Stimulated activated CD4-positive, alpha-beta T cell treated with anti-CD3 and anti-CD28 coated beads, Interleukin-4, amount 100 ng/mL, for 24 hours (primary cell): Measurements from ENCODE around the gene LDHB.
"Not testable (repeated sequence)": the region's sequence is repeated elsewhere in the genome, so short reads cannot be mapped to it uniquely, and the experiment has no call there.

Experiments
- DNase-seq: peaks from one replicate; pipeline ENCODE4 v3.0.0-alpha.2; 2020

Gene LDHB

DNA sequence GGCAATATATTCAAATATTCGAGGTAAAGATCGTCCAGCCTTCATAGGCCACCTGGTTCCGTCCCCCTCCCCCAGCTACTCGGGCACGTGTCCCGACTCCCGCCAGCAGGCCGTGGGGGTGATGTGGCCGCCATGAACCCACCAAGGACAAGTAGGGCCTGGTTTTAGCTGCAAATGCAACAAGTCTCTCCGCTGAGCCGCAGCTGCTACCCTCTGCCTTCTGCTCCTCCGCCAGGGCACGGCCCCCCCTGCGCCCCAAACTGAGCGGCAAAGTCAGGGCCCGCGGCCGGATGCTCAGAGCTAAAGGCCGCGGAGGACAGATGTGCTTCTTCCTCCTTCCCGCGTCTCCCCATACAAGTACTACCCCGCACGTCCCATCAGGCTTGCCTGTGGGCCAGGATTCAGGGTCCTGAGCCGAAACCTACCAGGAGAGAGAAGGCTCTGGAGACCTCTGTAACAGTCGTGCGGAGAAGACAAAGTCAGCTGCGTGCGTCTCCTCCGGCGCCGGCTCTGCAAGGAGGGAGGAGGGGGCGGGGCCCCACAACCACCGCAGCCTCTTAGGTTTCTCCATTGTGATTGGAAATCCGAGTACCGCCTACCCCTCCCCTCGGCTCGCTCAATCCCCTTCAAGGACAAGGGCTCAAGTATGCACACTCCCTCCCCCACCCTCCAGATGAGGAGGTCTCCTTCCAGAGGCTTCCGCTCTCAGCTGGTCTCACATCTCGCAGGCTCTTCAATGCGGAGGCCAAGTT, at the start of gene LDHB:
Gene LDHB, minus strand, starts transcription at position 517 of the 752 bp plus-strand sequence. CDS start 3,171 bp downstream, outside the sequence.
- DNase-seq, result peak; percentile 97

DNA sequence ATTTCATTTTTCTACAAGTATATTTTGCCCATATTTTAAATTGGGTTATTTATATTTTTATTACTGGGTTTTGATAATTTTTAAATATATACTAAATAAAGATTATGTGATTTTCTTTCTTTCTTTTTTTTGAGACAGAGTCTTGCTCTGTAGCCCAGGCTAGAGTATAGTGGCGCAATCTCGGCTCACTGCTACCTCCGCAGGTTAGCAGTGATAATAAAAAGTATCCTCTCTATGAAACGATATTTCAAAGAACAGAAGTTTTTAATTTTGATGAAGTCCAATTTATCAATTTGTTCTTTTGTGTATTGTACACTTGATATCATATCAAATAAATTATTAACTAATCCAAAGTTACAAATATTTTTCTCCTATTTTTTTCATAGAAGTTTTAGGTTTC, 47.2 kb upstream of the LDHB start:
- no peak for DNase-seq

DNA sequence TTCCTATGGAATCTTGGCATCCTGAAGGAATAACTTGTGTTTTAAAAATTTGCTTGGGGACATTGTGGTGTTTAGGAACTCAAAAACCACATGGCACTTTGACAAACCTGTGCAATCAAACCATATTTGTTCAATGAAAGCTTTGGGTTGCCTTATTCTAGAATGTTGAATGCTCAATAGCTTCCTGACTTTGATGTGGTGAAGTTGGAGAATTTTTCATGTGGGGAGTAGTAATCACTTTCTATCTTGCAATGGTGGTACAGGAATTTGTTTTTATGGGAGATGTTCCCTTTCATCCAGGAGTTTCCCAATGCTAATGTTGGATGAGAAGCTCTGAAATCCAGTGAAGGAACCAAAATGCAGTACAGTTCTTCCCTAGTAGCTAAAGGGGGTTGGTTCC, 42.2 kb upstream of the LDHB start:
- no peak for DNase-seq

DNA sequence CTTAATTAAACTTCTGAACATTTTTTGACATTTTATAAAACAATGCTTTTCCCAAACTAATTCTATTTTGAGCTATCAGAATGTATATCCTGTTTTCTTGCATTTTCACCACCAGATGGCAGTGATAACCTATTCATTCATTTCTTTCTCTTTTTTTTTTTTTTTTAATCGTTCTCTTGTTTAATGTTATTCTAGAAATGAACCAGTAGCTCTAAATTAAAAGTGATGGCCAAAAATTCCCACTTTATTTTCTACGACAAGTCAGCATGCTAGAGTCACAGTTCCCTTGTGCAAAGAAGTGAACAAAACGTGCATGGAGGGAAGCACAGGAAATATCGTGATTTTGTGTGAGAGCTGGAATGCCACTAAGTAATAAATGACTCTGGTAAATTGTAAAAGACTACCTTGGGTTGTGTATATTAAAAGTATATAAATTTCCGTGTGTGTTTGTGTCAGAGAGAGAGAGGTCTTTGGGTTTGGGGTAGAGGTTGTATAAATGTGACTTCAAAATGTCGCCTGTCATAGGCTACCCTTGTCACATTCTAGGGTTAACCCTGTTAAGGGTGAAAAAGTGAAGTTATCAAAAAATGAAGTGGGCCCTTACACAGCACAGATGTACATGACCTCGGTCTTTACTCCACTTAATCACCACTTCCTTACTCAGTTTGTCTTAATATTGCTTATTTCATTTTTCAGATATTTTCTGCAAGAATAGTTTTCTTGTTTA, 40.4 kb upstream of the LDHB start:
- no peak for DNase-seq

DNA sequence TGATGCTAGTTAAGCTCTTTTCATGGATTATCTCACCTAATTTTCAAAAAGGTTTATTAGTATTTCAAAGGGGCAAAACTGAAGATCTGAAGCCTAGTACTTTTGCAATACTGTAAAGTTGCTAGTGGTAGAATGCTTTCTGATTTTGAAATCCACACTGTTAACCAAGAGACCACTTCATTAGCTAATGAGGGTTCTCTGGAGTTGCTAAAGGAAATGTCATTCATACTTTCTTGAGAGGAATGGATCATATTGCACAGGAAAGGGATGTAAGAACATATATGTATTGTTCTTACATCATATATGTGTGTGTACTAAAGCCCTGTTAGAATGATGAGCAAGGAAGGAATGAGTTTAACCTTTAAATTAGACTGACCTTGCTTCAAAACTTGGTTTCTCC, 39.0 kb upstream of the LDHB start:
- no peak for DNase-seq

DNA sequence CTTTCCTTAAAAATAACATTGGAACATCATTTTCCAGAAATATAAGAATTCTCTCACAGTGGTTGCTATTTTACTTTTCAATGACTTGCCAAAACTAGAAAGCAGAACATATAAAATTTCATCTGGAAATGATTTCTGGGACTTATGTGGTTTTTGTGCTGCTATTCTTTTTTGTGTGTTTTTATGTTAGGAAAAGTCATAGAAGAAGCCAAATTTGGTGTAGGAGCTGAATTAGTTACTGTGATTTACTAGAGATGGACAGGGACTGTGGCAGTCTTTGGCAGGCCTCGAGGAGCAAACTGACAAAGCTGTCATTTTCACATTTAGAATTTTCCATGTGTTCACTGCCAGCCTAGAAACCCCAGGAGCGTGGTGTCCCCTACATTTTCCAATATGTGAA, 38.3 kb upstream of the LDHB start:
- no peak for DNase-seq

DNA sequence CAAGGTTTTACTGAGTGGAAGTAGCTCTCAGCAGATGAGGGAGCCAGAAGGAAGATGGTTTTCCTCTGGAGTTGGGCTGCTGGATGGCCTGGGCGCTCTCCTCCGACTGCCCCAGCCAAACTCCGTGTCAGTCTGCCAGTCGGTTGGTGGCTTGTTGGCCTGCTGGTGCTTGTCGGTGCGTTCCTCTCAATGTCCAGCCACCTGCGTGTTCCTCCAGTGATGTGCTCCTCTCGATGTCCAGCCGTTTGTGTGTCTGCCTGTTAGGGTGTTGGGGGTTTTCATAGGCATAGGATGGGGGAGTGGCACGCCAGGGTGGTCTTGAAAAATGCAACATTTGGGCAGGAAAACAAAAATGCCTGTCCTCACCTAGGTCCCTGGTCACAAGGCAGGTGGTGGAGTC, 37.0 kb upstream of the LDHB start:
- no peak for DNase-seq

DNA sequence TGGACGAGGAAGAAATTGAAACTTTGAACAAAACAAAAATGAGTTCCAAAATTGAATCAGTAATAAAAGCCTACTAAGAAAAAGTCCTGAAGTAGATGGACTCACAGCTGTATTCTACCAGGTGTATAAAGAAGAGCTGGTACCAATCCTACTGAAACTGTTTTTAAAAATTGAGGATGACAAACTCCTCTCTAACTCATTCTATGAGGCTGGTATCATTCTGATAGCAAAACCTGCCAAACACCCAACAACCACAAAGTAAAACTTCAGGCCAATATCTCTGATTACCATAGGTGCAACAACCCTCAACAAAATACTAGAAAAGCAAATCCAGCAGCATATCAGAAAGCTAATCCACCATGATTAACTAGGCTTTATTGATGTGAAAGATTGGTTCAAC, 33.9 kb upstream of the LDHB start:
- DNase-seq, result no peak

DNA sequence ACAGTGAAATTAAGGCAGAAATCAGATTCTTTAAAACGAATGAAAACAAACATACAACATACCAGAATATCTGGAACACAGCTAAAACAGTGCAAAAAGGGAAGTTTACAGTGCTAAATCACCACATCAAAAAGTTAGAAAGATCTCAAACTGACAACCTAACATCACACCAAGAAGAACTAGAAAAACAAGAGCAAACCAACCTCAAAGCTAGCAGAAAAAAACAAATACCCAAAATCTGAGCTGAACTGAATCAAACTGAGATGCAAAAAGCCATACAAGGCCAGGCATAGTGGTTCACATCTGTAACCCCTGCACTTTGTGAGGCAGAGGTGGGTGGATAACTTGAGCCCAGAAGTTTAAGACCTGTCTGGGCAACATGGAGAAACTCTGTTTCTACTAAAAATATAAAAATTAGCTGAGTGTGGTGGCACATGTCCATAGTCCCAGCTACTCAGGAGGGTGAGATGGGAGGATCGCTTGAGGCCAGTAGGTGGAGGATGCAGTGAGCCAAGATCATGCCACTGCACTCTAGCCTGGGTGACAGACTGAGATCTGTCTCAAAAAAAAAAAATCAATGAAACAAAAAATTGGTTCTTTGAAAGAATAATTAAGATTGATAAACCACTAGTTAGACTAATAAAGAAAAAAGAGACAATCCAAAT, 33.2 kb upstream of the LDHB start:
- no peak for DNase-seq

DNA sequence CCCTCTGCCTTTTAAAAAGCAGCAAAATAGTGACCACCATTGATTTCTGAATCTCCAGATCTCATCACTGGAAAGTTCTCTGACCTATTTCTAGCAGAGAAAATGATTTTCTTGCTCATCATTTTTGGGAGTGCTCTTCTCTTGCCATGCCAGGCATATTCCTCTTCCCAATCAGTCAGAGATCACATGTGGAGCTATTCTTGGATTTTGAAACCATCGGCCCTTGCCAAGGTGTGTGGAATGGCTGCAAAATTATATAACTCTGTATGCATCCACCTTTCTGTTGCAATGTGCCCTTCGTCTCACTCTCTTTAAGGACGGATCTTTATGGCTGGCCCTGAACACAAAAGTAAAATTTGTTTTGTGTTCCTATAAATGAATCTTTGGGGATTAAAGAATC, 25.5 kb upstream of the LDHB start:
- DNase-seq, result no peak

DNA sequence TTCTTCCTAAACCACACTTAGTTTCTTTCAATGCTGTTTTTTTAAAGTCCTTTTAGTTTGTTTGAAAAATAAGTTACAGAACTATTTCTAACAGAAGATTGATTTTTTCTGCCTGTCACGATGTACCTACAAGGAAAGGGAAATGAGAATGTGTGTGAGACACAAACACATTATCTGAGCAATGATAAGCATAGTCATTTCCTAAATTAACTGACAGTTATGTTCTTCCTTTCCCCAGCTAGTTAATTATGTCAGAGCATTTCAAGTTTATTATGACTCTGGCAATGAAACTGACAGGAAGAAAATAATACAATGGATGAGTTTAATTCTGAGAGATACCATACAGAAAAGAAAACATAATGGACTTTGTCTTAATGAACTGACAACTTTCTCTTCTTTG, 21.3 kb upstream of the LDHB start:
- no peak for DNase-seq

DNA sequence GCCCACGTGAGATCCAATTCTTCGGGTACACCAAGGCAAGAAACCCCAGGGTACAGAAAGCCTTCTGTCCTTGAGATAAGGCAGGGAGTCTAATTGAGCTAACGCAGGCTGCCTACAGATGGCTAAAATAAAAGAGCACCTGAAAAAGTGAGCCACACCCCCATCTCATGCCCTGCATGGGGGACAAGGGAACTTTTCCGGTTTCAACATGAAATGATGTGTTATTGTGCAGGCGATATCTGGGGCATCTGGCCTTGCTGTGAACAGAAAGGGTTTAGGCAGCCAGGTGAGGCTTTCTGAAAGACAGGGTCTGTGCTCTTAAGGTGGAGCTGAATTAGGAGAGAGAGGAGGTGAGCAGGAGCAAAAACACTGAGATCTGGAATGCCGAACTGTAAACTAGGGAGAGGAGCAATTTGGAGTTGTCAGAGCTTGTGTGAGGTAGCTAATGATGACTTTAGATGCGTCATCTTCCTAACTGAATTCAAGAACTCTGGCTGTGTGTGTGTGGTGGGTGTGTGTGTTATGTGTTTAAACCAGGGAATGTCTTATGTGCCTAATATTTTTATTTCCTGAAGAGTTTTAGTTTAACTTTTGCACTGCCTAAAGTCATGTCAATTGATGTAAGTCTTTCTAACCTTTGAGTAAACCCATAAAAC, 20.1 kb upstream of the LDHB start:
- DNase-seq, result peak; percentile 23

DNA sequence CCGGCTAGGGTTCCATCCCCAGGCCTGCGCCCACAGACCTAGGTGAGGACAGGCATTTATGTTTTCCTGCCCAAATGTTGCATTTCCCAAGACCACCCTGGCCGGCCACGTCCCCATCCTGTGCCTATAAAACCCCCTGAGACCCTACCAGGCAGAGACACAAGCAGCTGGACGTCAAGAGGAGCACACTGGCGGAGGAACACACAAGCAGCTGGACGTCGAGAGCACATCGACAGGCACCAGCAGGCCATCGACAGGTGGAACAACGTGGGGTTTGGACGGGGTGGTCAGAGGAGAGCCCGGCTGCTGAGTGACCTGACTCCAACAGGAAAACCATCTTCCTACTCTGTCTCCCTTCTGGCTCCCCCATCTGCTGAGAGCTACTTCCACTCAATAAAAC, 19.6 kb upstream of the LDHB start:
- no peak for DNase-seq

DNA sequence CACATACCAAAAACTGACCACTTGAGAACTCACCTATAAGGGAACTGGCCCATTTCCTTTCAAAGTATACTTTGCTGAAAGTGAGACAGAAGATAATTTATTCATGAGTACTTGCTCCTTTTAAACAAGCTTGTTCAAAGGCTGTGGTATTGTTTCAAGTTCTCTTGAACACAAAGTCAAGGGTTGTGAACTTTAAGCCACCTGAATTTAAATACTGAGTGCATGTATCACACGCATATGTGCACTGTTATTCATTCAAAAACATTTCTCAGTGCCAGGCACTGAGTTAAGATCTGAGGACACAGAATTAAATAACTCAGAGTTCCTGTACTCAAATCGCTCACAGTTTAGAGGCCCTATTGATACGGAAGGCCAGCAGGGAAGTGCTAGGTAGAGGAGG, 19.1 kb upstream of the LDHB start:
- DNase-seq, result no peak

DNA sequence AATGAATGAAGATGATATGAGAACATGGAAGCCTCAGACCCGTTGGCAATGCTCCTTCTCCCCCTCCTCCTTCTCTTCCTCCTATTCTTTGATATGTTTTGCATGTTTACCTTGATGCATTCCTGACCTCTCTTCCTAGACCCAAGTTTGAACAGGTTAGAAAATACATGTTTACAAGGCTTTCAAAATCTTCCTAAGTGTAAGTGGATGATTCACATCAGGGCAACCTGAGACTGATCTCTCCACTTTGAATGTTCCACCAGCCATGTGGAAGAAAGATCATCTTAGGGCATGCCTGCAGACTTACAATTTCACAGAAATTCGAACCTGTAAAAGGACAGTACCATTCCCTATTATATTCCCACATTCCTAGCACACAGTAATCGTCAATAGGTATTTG, 18.0 kb upstream of the LDHB start:
- no peak for DNase-seq

DNA sequence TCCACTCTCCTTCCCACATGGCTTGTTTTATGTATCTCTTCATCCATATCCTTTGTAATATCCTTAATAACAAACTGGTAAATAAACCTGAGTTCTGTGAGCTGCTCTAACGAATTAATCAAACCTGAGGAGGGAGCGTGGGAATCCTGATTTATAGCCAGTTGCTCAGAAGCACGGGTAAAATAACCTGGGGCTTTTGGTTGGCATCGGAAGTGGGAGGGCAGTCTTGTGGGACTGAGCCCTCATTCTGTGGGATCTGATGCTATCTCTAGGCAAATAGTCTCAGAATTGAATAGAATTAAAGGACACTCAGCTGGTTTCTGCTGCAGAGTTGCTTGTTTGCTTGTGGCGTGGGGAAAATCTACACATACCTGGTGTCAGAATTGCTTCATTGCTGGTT, 17.5 kb upstream of the LDHB start:
- DNase-seq, result no peak

DNA sequence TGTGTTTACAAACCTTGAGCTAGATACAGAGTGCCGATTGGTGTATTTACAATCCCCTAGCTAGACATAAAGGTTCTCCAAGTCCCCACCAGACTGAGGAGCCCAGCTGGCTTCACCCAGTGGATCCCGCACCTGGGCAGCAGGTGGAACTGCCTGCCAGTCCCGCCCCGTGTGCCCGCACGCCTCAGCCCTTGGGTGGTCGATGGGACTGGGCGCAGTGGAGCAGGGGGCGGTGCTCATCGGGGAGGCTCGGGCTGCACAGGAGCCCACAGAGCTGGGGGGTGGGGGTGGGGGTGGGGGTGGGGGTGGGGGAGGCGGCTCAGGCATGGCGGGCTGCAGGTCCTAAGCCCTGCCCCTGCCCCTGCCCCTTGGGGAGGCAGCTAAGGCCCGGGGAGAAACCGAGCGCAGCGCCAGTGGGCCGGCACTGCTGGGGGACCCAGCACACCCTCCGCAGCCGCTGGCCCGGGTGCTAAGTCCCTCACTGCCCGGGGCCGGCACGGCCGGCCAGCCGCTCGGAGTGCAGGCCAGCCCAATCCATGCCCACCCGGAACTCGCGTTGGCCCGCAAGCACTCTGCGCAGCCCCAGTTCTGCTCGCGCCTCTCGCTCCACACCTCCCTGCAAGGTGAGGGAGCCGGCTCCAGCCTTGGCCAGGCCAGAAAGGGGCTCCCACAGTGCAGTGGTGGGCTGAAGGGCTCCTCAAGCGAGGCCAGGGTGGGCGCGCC, 16.3 kb upstream of the LDHB start:
- DNase-seq, result not testable (repeated sequence)

DNA sequence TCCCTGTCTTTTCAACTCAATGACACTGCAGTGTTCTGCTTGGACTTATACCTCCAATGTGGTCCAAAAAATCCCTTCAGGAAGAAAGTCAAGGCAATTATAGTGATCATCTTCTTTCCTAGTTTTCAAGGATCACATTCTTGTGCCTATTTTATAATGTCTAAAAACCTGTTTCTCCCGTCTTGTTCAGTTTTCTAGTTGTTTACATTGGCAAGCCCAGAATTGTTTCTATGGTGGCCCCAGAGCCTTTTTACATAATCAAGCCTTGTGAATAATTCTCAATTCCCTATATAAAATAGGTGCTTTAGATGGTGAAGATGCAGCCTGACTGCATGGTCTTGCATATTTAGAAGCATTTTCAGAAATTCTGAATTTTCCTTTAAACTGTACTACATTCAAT, 14.5 kb upstream of the LDHB start:
- no peak for DNase-seq

DNA sequence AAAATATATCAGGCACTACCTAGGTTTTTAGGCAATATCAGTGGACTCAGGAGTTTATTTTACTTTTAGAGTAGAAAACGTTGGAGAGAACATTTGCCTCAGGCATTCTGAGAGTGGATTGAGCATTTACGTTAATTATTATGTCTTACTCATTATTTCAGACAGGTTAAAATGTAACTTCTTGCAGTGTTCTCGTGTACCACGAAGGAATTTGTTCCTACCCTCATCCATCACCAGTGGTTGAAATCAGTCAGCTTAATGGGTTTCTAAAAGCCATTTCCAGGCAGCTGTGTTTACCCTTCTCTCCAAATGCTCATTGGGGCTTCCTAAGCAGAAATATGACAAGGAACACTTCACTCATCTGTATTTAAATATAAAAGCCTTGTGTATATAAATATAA, 9.1 kb upstream of the LDHB start:
- DNase-seq, result no peak

DNA sequence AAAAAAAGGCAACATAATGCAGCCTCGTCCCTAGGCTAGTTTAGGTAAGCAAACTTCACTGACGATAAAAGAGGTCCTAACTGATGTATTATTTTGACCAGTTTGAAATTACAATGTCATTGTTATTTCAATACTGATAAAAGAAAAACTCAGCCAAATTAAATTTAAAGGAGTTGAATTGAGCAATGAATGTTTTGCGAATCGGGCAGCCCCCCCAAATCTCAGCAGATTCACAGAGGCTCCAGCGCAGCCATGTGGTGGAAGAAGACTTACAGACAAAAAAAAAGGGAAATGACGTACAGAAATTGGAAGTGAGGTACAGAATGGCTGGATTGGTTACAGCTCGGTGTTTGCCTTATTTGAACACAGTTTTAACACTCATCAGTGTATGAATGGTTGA, 8.2 kb upstream of the LDHB start:
- no peak for DNase-seq

DNA sequence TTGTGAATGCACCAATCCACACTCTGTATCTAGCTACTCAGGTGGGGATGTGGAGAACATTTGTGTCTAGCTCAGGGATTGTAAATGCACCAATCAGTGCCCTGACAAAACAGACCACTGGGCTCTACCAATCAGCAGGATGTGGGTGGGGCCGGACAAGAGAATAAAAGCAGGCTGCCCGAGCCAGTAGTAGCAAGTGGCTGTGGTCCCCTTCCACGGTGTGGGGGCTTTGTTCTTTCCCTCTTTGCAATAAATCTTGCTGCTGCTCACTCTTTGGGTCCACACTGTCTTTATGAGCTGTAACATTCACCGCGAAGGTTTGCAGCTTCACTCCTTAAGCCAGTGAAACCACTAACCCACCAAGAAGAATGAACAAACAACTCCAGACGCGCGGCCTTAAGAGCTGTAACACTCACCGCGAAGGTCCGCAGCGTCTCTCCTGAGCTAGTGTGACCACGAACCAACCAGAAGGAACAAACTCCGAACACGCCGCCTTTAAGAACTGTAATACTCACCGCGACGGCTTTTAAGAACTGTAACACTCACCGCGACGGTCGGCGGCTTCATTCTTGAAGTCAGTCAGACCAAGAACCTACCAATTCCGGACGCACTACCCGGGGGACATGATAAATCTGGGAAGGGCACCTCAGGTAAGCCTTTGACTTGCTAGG, 4.6 kb upstream of the LDHB start:
- no peak for DNase-seq

DNA sequence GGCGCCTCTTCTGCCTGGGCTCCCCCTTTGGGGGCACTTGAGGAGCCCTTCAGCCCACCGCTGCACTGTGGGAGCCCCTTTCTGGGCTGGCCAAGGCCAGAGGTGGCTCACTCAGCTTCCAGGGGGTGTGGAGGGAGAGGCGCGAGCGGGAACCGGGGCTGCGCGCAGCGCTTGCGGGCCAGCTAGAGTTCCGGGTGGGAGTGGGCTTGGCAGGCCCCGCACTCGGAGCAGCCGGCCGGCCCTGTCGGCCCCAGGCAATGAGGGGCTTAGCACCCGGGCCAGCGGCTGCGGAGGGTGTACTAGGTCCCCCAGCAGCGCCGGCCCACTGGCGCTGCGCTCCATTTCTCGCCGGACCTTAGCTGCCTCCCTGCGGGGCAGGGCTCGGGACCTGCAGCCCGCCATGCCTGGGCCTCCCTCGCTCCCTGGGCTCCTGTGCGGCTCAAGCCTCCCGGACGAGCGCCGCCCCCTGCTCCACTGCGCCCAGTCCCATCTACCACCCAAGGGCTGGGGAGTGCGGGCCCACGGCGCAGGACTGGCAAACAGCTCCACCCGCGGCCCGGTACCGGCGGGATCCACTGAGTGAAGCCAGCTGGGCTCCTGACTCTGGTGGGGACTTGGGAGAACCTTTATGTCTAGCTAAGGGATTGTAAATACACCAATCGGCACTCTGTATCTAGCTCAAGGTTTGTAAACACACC, 3.9 kb upstream of the LDHB start:
- DNase-seq, result not testable (repeated sequence)
